ENCODE results near the gene PRPF18.
A peak's percentile ranks its signal among the peaks of the same experiment; 100 is the strongest.

GRCh38 chr10:13658264-13658663 is 71.5 kb downstream of the PRPF18 start:
- TF ChIP-seq CTCF (IDR thresholded peaks at IDR 0.05 in 8 of 11, conservative IDR thresholded peaks at IDR 0.05 in 3 of 11) (no peak), POLR2AphosphoS5 (IDR thresholded peaks at IDR 0.05) (peak; percentile 25 to 37 (median 26))

All from spleen (tissue), 7 donors.